CD4-positive, alpha-beta T cell (primary cell): ENCODE data around the gene ZNF784. TPM values are rescaled to one million over a fixed set of nuclear protein-coding genes. Genes with fewer than 3 reads are reported as not detected.

ENCODE experiments used
- ATAC-seq: fragments of 200-7000 bp; cut with Tn5 transposase; one replicate; pipeline ENCODE4 v1.10.0; 2022; ENCODE audit warnings: mild to moderate bottlenecking; ENCODE audit not compliant: poor library complexity
- CTCF ChIA-PET: fragments of 350-600 bp; sonication (Branson Sonifier 250); formaldehyde crosslinking; loops from one replicate; lab custom pipeline; 2021; ENCODE audit warnings: antibody characterized with exemption, inconsistent platforms; lab: Charles Lee
- POLR2A ChIA-PET: fragments of 350-600 bp; sonication (Branson Sonifier 250); formaldehyde crosslinking; loops from one replicate; lab custom pipeline; 2021; ENCODE audit warnings: antibody characterized with exemption, inconsistent platforms; lab: Charles Lee
- DNase-seq, 14 experiments: peaks; one replicate each; pipeline ENCODE4 v3.0.0-alpha.2; 2013 to 2020; ENCODE audit warnings: mixed read lengths in 2 of 14
- H3K27ac ChIP-seq, 2 donors: one replicate each; pipeline versions ENCODE4 v1.5.1 to v1.7.0; 2013; ENCODE audit warnings: low read length in 2 of 2, low read depth in 1 of 2, mild to moderate bottlenecking in 1 of 2
- H3K27me3 ChIP-seq, 2 experiments: 1 replicate in 1 of 2; 2 replicates in 1 of 2; pipeline versions ENCODE4 v1.6.1 to v1.7.0; 2013; ENCODE audit warnings: low read length in 2 of 2, control low read depth in 1 of 2, mild to moderate bottlenecking in 1 of 2, moderate library complexity in 1 of 2; ENCODE audit not compliant: insufficient read depth in 2 of 2, control insufficient read depth in 1 of 2
- H3K36me3 ChIP-seq: one replicate; pipeline ENCODE4 v1.6.1; 2013; ENCODE audit warnings: low read length, control low read depth; ENCODE audit not compliant: insufficient read depth
- H3K4me1 ChIP-seq: one replicate; pipeline ENCODE4 v1.6.1; 2013; ENCODE audit warnings: low read length, control low read depth; ENCODE audit not compliant: insufficient read depth
- H3K4me3 ChIP-seq: one replicate; pipeline ENCODE4 v1.5.1; 2013; ENCODE audit warnings: mild to moderate bottlenecking, low read length, moderate library complexity
- H3K9me3 ChIP-seq, 2 experiments: 1 replicate in 1 of 2; 2 replicates in 1 of 2; pipeline versions ENCODE4 v1.6.1 to v1.7.0; 2013; ENCODE audit warnings: low read length in 2 of 2, mild to moderate bottlenecking in 2 of 2, control low read depth in 1 of 2, moderate library complexity in 1 of 2; ENCODE audit not compliant: control insufficient read depth in 1 of 2, insufficient read depth in 1 of 2
- H3K27ac Mint-ChIP-seq: one replicate; pipeline ENCODE4 v1.8.0; 2020; ENCODE audit warnings: mixed read lengths
- H3K27me3 Mint-ChIP-seq: one replicate; pipeline ENCODE4 v1.8.0; 2021; ENCODE audit warnings: mixed read lengths
- H3K36me3 Mint-ChIP-seq: one replicate; pipeline ENCODE4 v1.8.0; 2021; ENCODE audit warnings: low read depth, mixed read lengths
- H3K4me1 Mint-ChIP-seq: one replicate; pipeline ENCODE4 v1.8.0; 2021; ENCODE audit warnings: low read depth, mixed read lengths
- H3K4me3 Mint-ChIP-seq: one replicate; pipeline ENCODE4 v1.8.0; 2020; ENCODE audit warnings: mild to moderate bottlenecking, mixed read lengths
- H3K9me3 Mint-ChIP-seq: one replicate; pipeline ENCODE4 v1.8.0; 2020; ENCODE audit warnings: mixed read lengths
- intact Hi-C, 2 experiments: fragments of 100-400 bp; cut with DNase I in 1 of 2; cut with micrococcal nuclease in 1 of 2; formaldehyde crosslinking; loops; one replicate each; pipeline versions ENCODE4 v1.15.1 to v1.9.0; 2023 to 2025; cut with DNase I, micrococcal nuclease
- polyA plus RNA-seq, 2 donors: library from polyadenylated mRNA; unstranded; fragments of 120-200 nt; gene quantifications; one replicate each; pipeline ENCODE4 v1.2.1, GENCODE V29; 2013
- total RNA-seq, 174 experiments: library from RNA in 2 of 174; stranded (reverse) in 2 of 174; gene quantifications; one replicate each; pipeline ENCODE4 v1.2.3 and lab custom pipeline; 2021 to 2026
- TF ChIP-seq, protein P1 (sequence below): fragments of 200-600 bp; IDR thresholded peaks from one replicate; pipeline ENCODE4 v1.8.0; 2022; ENCODE audit warnings: antibody characterized with exemption, mild to moderate bottlenecking

The ZNF784 gene, protein sequence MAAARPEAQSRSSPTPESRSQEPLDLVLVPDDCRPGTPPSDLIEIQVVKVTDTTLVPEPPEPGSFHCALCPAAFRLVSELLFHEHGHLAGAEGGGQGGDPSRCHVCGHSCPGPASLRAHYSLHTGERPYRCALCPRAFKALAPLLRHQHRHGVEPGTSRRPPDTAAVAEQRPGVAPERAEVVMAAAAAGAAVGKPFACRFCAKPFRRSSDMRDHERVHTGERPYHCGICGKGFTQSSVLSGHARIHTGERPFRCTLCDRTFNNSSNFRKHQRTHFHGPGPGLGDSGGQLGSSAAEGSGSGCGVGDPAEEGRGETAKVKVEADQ
- total RNA-seq (10 to 100 TPM; 11.2 to 11.8 TPM), total RNA-seq (lab: John Stamatoyannopoulos, UW) (1.0 to 30.6 (median 6.1) reads per million in 172 experiments)
- 4.4 TPM for polyA plus RNA-seq (2013, experiment 1 of 2)
- polyA plus RNA-seq (2013, experiment 2 of 2), result 5.7 TPM

DNA sequence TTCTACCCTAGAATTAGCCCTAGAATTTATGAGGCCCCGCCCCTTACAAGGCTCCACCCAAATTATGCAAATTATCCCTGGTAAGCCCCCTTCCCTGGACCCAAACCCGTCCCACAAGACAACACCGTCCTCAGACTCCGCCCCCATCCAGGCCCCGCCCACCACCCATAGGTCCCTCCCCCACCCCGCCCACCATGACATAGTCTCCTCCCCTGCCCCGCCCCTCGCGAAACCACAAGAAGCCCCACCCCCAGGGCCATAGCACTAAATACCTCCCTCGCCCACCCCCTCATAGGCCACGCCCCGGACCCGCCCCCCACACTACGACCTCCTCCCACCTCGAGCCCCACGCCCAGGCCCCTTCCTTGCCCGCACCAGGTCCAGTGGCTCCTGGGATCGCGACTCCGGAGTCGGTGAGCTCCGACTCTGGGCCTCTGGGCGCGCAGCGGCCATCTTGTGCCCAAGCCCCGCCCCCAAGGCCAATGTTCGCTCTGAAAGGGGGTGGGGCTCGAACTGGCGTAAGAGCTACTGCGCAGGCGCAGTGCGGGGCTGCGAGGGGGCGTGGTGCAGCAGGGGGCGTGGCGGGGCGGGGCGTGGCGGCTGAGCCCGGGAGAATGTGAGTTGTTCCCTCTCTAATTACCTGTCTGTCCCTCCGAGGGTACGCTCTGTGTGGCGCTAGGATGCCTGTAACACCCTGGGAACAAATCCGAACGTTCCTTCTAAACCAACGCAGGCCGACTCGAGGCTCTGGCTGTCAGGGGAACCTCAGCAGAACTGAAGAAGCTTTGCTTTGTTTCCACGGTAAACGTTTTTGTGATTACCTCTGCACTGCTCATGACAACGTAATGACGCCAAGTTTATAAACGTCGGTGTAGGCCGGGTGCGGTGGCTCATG is at the start of gene ZNF784:
Gene ZNF784 (minus strand): TSS at position 458 of the 895 bp plus-strand sequence. CDS start 5 bp downstream, at position 453.
- peak within 1 kb of the TSS; percentile 100 for H3K27ac Mint-ChIP-seq
- Histone ChIP-seq H3K9me3 (no peaks in the 10 kb centered on the region), H3K27me3 (no peaks in the 10 kb centered on the region), H3K4me1 (peaks cover 56% of the 10 kb centered on the region), H3K4me3 (peak within 1 kb of the TSS; percentile 68), H3K36me3 (peaks cover 8% of the 10 kb centered on the region), H3K27ac (peak within 1 kb of the TSS; percentile 89 to 94)
- H3K36me3 Mint-ChIP-seq, result peaks cover 28% of the 10 kb centered on the region
- intact Hi-C loops, result loop anchor here (1.0 kb wide), 2 partner anchors 19 to 25 kb away; partner anchors contain the start of genes FIZ1 (in 1 of the 2) and ZNF865 (in 1 of the 2)
- peak; percentile 88 to 98 (median 93) for DNase-seq
- no peaks in the 10 kb centered on the region for H3K9me3 Mint-ChIP-seq
- CTCF ChIA-PET, result interaction anchor here (3.2 to 5.4 kb wide), 3 partner anchors 15 to 120 kb away, joined by 20 to 60 read pairs (median 24); partner anchors contain the start of gene ZNF865
- TF ChIP-seq, protein P1, sequence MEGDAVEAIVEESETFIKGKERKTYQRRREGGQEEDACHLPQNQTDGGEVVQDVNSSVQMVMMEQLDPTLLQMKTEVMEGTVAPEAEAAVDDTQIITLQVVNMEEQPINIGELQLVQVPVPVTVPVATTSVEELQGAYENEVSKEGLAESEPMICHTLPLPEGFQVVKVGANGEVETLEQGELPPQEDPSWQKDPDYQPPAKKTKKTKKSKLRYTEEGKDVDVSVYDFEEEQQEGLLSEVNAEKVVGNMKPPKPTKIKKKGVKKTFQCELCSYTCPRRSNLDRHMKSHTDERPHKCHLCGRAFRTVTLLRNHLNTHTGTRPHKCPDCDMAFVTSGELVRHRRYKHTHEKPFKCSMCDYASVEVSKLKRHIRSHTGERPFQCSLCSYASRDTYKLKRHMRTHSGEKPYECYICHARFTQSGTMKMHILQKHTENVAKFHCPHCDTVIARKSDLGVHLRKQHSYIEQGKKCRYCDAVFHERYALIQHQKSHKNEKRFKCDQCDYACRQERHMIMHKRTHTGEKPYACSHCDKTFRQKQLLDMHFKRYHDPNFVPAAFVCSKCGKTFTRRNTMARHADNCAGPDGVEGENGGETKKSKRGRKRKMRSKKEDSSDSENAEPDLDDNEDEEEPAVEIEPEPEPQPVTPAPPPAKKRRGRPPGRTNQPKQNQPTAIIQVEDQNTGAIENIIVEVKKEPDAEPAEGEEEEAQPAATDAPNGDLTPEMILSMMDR, result no peak
- H3K4me1 Mint-ChIP-seq, result peaks cover 55% of the 10 kb centered on the region
- POLR2A ChIA-PET, result interaction anchor here (0.9 to 4.8 kb wide), 18 partner anchors 9 to 1161 kb away, joined by 3 to 50 read pairs (median 8); partner anchors contain the start of genes FIZ1, HSPBP1, LENG9 and PPP6R1
- peak within 1 kb of the TSS; percentile 98 for H3K4me3 Mint-ChIP-seq
- no peaks in the 10 kb centered on the region for H3K27me3 Mint-ChIP-seq
- peak; percentile 69 for ATAC-seq

GRCh38 chr19:55673889-55674288 is 49.5 kb upstream of the ZNF784 start:
- peaks cover 52% of the 10 kb centered on the region for H3K36me3 ChIP-seq
- ChIA-PET POLR2A (interaction anchor here (1.0 to 1.2 kb wide), 2 partner anchors 10 to 19 kb away, joined by 3 to 4 read pairs; partner anchors contain the start of gene U2AF2), CTCF (interaction anchor here (1.1 kb wide), 1 partner anchor 30 kb away, joined by 3 read pairs; no protein-coding TSS in a partner anchor)
- peak overlapping the region in 1 of 2 donors; percentile 89 for H3K27ac ChIP-seq
- H3K4me3 ChIP-seq, result no peak overlapping the region
- peak overlapping the region; percentile 79 for H3K27ac Mint-ChIP-seq
- TF ChIP-seq, protein P1, result no peak
- no peaks in the 10 kb centered on the region for H3K9me3 ChIP-seq
- no peak for ATAC-seq
- peaks cover 43% of the 10 kb centered on the region for H3K4me1 Mint-ChIP-seq
- intact Hi-C loops, result loop anchor here in 1 of 2 experiments (2.0 to 10.0 kb wide), 2 partner anchors 39 to 641 kb away; partner anchors contain the start of gene ZSCAN5A
- peaks cover 79% of the 10 kb centered on the region for H3K36me3 Mint-ChIP-seq
- H3K4me1 ChIP-seq, result peaks cover 57% of the 10 kb centered on the region
- DNase-seq, result peak in 1 of 14 experiments; percentile 27
- H3K9me3 Mint-ChIP-seq, result no peaks in the 10 kb centered on the region
- H3K27me3 ChIP-seq, result no peaks in the 10 kb centered on the region
- H3K27me3 Mint-ChIP-seq, result no peaks in the 10 kb centered on the region
- H3K4me3 Mint-ChIP-seq, result peak overlapping the region; percentile 49
